ENCODE data around the gene C1QTNF8. TPM values are rescaled to one million over a fixed set of nuclear protein-coding genes. Genes with fewer than 3 reads are reported as not detected.

The C1QTNF8 gene
- total and polyA plus RNA-seq, 11 donors = not detected

GRCh38 chr16:1124291-1124690 is 28.2 kb upstream of the C1QTNF8 start:
- H3K4me1 ChIP-seq = no peaks in the 10 kb centered on the region
- DNase-seq (no peak), ATAC-seq (no peak)
- intact Hi-C loops (cut with DNase I) = no loop called here
- no peak overlapping the region for H3K4me3 ChIP-seq
- no peaks in the 10 kb centered on the region for H3K36me3 ChIP-seq
- peaks cover 0 to 41% (median 5%) of the 10 kb centered on the region in 9 donors for H3K27me3 ChIP-seq
- no peaks in the 10 kb centered on the region for H3K9me3 ChIP-seq
- H3K27ac ChIP-seq = no peak overlapping the region
- WGBS, 4 donors = 79 to 91% (median 82%) methylated on average over 8 to 18 of the region's 18 CpGs
- TF ChIP-seq CTCF (IDR thresholded peaks at IDR 0.05) (no peak), POLR2A (IDR thresholded peaks at IDR 0.05) (no peak)

- no peak for TF ChIP-seq POLR2A (IDR thresholded peaks at IDR 0.05)
- TF ChIP-seq CTCF (IDR thresholded peaks at IDR 0.05) = no peak
- DNase-seq = no peak
- no peak overlapping the region for H3K27ac ChIP-seq
- no peaks in the 10 kb centered on the region for H3K4me1 ChIP-seq
- intact Hi-C loops (cut with DNase I) = no loop called here
- no peaks in the 10 kb centered on the region for H3K9me3 ChIP-seq
- WGBS, 4 donors = 71 to 80% (median 75%) methylated on average over 11 to 21 of the region's 21 CpGs
- no peak overlapping the region for H3K4me3 ChIP-seq
- no peaks in the 10 kb centered on the region for H3K36me3 ChIP-seq
- no peak for ATAC-seq
- peaks cover 0 to 41% (median 6%) of the 10 kb centered on the region in 9 donors for H3K27me3 ChIP-seq
Observed at GRCh38 chr16:1123525-1124230, 27.6 kb upstream of the C1QTNF8 start.

GRCh38 chr16:1122398-1122765 is 26.3 kb upstream of the C1QTNF8 start:
- H3K36me3 ChIP-seq = no peaks in the 10 kb centered on the region
- DNase-seq (no peak), ATAC-seq (no peak)
- WGBS, 4 donors = 86 to 95% (median 88%) methylated on average over 14 of the region's 14 CpGs
- H3K4me1 ChIP-seq = no peaks in the 10 kb centered on the region
- no peak overlapping the region for H3K4me3 ChIP-seq
- H3K9me3 ChIP-seq = no peaks in the 10 kb centered on the region
- TF ChIP-seq CTCF (IDR thresholded peaks at IDR 0.05) (no peak), POLR2A (IDR thresholded peaks at IDR 0.05) (no peak)
- intact Hi-C loops (cut with DNase I) = no loop called here
- H3K27ac ChIP-seq = no peak overlapping the region
- H3K27me3 ChIP-seq = peaks cover 0 to 50% (median 6%) of the 10 kb centered on the region in 9 donors

- DNase-seq = no peak
- 73 to 78% (median 76%) methylated on average over 20 to 30 of the region's 30 CpGs for WGBS, 4 donors
- intact Hi-C loops (cut with DNase I) = no loop called here
- TF ChIP-seq POLR2A (IDR thresholded peaks at IDR 0.05) (no peak), CTCF (IDR thresholded peaks at IDR 0.05) (no peak)
- Histone ChIP-seq H3K27me3 (peaks cover 0 to 51% (median 7%) of the 10 kb centered on the region in 9 donors), H3K36me3 (no peaks in the 10 kb centered on the region), H3K4me3 (no peak overlapping the region), H3K4me1 (no peaks in the 10 kb centered on the region), H3K27ac (no peak overlapping the region), H3K9me3 (no peaks in the 10 kb centered on the region)
- no peak for ATAC-seq
Observed at GRCh38 chr16:1121601-1122397, 25.8 kb upstream of the C1QTNF8 start.
